Erythroblast (primary cell): ENCODE results near the gene FOXP1.

Experiments
- GATA1 ChIP-seq: IDR thresholded peaks from 2 replicates; pipeline ENCODE4 v1.6.1; 2011; ENCODE audit warnings: low read depth, mild to moderate bottlenecking, control low read depth, low read length, moderate library complexity
- POLR2A ChIP-seq: IDR thresholded peaks from 2 replicates; pipeline ENCODE4 v1.6.1; 2011; ENCODE audit warnings: mild to moderate bottlenecking, low read length

GRCh38 chr3:71228156-71228866 lies 355.2 kb downstream of the FOXP1 start:
- TF ChIP-seq POLR2A (no peak), GATA1 (no peak)
